GM10248 (cell line): ENCODE data around the gene TMEM117.

Experiments
- CTCF ChIA-PET: fragments of 300-600 bp; sonication (Branson Sonifier 250); formaldehyde crosslinking; extraction: SDS; loops from one replicate; lab custom pipeline; 2021; ENCODE audit warnings: antibody characterized with exemption; lab: Yijun Ruan, JAX
- POLR2A ChIA-PET: fragments of 350-650 bp; sonication (Branson Sonifier 250); formaldehyde crosslinking; extraction: SDS; loops from one replicate; lab custom pipeline; 2020; ENCODE audit warnings: antibody characterized with exemption; lab: Yijun Ruan, JAX
- DNase-seq: peaks from one replicate; pipeline ENCODE4 v3.0.0; 2012; ENCODE audit errors: extremely low spot score
- TF ChIP-seq, protein P1 (sequence below): IDR thresholded peaks from 2 replicates; pipeline ENCODE4 v1.5.1; 2012; ENCODE audit warnings: mild to moderate bottlenecking, low read depth; ENCODE audit errors: extremely low read depth, missing control alignments, control extremely low read depth

Gene TMEM117

DNA sequence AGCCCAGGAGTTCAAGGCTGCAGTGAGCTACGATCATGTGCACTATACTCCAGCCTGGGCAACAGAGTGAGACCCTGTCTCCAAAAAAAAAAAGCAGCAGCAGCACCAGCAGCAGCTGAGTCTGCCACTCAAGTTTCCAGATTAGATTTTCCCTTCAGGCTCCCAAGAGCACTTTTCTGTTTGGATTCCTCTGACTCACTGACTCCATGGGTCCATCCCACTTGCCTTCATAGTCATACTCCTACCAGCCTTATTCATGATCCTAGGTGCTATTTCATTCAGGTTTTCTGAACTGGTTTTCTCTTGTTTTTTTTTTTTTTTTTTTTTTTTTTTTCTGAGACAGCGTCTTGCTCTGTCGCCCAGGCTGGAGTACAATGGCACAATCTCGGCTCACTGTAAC is 23.0 kb upstream of the TMEM117 start:
- TF ChIP-seq, protein P1, sequence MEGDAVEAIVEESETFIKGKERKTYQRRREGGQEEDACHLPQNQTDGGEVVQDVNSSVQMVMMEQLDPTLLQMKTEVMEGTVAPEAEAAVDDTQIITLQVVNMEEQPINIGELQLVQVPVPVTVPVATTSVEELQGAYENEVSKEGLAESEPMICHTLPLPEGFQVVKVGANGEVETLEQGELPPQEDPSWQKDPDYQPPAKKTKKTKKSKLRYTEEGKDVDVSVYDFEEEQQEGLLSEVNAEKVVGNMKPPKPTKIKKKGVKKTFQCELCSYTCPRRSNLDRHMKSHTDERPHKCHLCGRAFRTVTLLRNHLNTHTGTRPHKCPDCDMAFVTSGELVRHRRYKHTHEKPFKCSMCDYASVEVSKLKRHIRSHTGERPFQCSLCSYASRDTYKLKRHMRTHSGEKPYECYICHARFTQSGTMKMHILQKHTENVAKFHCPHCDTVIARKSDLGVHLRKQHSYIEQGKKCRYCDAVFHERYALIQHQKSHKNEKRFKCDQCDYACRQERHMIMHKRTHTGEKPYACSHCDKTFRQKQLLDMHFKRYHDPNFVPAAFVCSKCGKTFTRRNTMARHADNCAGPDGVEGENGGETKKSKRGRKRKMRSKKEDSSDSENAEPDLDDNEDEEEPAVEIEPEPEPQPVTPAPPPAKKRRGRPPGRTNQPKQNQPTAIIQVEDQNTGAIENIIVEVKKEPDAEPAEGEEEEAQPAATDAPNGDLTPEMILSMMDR, result no peak
- CTCF ChIA-PET, result interaction anchor here (0.7 to 1.4 kb wide), 3 partner anchors 23 to 53 kb away, joined by 3 read pairs; partner anchors contain the start of gene TMEM117
- POLR2A ChIA-PET, result interaction anchor here (0.6 kb wide), 1 partner anchor 1432 kb away, joined by 3 read pairs; no protein-coding TSS in a partner anchor
- no peak for DNase-seq

DNA sequence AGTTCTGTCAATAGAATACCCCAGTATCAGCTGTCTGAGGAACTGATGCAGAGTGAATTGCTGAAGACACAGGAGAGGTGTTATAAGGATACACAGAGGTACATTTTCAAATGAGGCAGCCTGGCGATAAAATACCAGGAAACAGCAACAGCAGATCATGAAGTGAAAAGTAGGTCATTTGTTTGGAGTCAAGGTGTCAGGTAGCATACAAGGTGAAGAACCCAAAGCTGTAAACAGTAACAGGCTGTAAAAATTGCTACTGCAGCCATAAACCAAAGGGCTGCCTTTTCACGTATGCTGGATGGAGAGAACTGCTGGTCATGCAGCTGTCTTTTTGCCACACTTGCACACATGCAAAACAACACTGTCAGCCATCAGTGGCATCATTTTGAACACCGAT is 20.5 kb upstream of the TMEM117 start:
- ChIA-PET POLR2A (no interaction called here), CTCF (interaction anchor here (0.7 to 2.0 kb wide), 4 partner anchors 9 to 57 kb away, joined by 3 to 4 read pairs (median 4); no protein-coding TSS in a partner anchor)
- no peak for DNase-seq
- TF ChIP-seq, protein P1, result no peak

DNA sequence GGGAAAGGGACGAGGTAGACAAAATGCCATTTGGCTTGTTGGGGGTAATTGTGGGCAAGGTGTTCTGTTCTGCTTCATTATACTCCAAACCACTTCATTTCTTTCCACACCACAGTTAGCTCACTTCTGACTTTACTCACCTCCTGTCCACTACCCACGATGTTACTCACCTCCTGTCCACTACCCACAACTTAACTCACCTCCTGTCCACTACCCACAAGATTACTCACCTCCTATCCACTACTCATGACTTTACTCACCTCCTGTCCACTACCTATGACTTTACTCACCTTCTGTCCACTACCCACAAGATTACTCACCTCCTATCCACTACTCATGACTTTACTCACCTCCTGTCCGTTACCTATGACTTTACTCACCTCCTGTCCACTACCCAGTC is 19.7 kb upstream of the TMEM117 start:
- POLR2A ChIA-PET, result no interaction called here
- CTCF ChIA-PET, result interaction anchor here (0.7 to 2.8 kb wide), 4 partner anchors 11 to 56 kb away, joined by 3 to 13 read pairs (median 4); no protein-coding TSS in a partner anchor

DNA sequence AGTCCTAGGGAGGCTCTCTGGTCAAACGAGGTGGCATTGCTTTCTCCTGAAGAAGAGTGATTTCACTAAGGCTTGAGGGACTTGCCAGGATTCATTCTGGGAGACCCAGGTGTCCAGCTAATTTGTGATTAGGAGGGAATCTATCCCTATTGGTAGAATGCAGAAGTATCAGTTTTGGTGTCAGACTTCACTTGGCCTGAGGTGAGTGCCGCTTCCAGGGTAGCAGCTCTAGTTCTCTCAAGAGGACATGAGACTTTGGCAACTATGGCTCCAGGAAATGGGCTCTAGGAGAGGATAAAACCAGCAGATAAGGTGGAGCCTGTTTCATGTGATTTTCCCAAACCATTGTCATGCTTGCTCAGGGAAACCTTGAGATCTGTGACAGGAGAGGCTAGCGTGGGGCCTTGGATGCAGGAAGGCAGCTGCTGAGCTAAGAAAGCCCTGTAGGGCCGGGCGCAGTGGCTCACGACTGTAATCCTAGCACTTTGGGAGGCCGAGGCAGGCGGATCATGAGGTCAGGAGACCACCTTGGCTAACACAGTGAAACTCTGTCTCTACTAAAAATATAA is 11.6 kb upstream of the TMEM117 start:
- POLR2A ChIA-PET, result no interaction called here
- CTCF ChIA-PET, result interaction anchor here (0.7 to 1.3 kb wide), 4 partner anchors 9 to 32 kb away, joined by 3 read pairs; no protein-coding TSS in a partner anchor
- no peak for DNase-seq
- TF ChIP-seq, protein P1, result no peak

More for the DNA sequence above, 19.7 kb upstream of the TMEM117 start:
- TF ChIP-seq, protein P1, result no peak
- DNase-seq, result no peak

DNA sequence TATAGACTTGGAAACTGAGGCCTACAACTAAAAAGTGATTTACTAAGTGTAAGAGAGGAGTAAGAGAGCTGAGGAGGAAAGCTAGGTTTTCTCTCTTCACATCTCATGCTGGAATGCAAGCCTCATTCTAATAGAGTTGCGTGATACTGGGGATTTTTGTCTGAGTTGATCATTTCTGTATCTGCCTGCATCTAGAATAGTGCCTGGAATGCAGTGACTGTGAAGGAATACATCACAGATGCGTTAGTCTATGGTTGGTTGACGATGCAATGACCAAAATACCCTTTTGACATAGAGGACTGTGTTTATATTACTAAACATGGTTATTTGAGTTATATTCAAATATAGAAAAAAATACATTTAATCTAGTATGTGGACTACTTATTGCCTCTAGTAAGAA is 9.2 kb upstream of the TMEM117 start:
- ChIA-PET POLR2A (no interaction called here), CTCF (interaction anchor here (0.8 to 2.4 kb wide), 7 partner anchors 9 to 67 kb away, joined by 3 to 13 read pairs (median 4); partner anchors contain the start of gene TWF1)
- TF ChIP-seq, protein P1, result no peak
- DNase-seq, result no peak

DNA sequence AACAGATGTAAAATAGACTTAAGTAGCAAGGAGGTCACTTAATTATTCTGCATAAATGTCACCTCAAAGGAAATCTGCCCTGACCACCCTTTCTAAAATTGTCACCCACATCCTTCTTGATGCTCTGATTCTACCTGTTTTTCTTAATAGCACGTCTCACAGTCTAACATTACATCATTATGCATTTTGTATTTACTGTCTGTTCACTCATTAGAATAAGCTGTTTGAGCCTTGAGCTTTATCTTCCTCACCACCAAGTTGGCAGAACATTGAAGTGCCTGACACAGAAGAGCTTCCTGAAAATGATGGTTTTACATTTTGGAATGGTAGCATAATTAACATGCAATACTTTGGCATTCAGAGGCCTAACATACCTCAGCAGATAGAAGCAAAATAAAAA is 8.8 kb upstream of the TMEM117 start:
- DNase-seq, result no peak
- TF ChIP-seq, protein P1, result no peak
- ChIA-PET CTCF (interaction anchor here (1.1 to 2.4 kb wide), 4 partner anchors 9 to 21 kb away, joined by 3 to 13 read pairs (median 4); partner anchors contain the start of gene TWF1), POLR2A (no interaction called here)
